ENCODE results near the gene TSPEAR. TPM values are rescaled to one million over a fixed set of nuclear protein-coding genes. Genes with fewer than 3 reads are reported as not detected.

Gene TSPEAR
- total and polyA plus RNA-seq, 2 of the 13 experiments (the other 11 are each of a cell fraction or from before 2014, with no cell fraction given) = 0.07 to 0.32 TPM

DNA sequence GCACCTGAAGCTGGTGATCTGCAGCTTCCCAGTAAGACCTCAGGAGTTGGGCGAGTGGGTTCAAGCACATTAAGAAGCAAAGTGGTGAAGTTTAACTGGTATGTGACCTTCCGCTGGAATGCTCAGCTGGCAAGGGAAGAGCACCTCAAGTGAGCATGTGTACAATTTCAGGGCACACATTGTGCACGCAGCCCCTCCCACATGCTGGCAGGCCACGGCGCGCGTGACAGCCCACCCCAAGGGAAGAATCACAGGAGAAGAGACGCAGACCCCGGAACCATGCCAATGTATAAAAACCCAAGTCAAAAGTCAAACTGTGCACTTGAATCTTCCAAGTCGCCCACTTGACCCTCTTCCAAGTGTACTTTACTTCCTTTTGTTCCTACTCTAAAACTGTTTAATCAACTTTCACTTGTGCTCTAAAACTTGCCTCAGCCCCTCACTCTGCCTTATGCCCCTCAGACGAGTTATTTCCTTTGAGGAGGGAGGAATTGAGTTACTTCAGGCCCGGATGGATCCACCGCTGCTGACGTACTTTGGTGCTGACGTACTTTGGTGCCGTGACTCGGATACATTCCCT lies 236.0 kb downstream of the TSPEAR start:
- H4K20me1 ChIP-seq (ENCODE audit: insufficient read depth, low read length) = no peaks in the 10 kb centered on the region
- BruUV-seq (replicated peaks) = no TSS peak
- TF ChIP-seq IKZF1 (IDR thresholded peaks at IDR 0.05) (no peak), ZNF75D (CRISPR knock-in tag; IDR thresholded peaks at IDR 0.05; ENCODE audit: borderline replicate concordance) (no peak), CAMTA2 (CRISPR knock-in tag; IDR thresholded peaks at IDR 0.05; ENCODE audit: borderline replicate concordance) (no peak), HOXD1 (CRISPR knock-in tag; IDR thresholded peaks at IDR 0.05) (no peak), ZSCAN22 (CRISPR knock-in tag; IDR thresholded peaks at IDR 0.05) (no peak), NFIC (IDR thresholded peaks at IDR 0.05; ENCODE audit: low read length) (no peak), AKAP8 (CRISPR knock-in tag; IDR thresholded peaks at IDR 0.05) (no peak), THYN1 (CRISPR knock-in tag; IDR thresholded peaks at IDR 0.05; ENCODE audit: borderline replicate concordance, low read depth) (no peak), CBX2 (IDR thresholded peaks at IDR 0.05; ENCODE audit: low read depth, low read length) (no peak), CBX2 (CRISPR knock-in tag; IDR thresholded peaks at IDR 0.05; ENCODE audit: low read depth) (no peak), SCMH1 (CRISPR knock-in tag; IDR thresholded peaks at IDR 0.05; ENCODE audit: borderline replicate concordance) (no peak)
- TF ChIP-seq, protein P1, sequence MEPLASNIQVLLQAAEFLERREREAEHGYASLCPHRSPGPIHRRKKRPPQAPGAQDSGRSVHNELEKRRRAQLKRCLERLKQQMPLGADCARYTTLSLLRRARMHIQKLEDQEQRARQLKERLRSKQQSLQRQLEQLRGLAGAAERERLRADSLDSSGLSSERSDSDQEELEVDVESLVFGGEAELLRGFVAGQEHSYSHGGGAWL (CRISPR knock-in tag; IDR thresholded peaks at IDR 0.05) = no peak
- TF ChIP-seq, protein P2, sequence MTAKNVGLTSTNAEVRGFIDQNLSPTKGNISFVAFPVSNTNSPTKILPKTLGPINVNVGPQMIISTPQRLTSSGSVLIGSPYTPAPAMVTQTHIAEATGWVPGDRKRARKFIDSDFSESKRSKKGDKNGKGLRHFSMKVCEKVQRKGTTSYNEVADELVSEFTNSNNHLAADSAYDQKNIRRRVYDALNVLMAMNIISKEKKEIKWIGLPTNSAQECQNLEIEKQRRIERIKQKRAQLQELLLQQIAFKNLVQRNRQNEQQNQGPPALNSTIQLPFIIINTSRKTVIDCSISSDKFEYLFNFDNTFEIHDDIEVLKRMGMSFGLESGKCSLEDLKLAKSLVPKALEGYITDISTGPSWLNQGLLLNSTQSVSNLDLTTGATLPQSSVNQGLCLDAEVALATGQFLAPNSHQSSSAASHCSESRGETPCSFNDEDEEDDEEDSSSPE (CRISPR knock-in tag; IDR thresholded peaks at IDR 0.05) = no peak
- H3K27me3 ChIP-seq (ENCODE audit: control insufficient read depth in 1 of 2, insufficient read depth in 2 of 2, low read length in 2 of 2) = no peaks in the 10 kb centered on the region
- H3K36me3 ChIP-seq (replicated peaks in 1 of 2; ENCODE audit: control insufficient read depth in 1 of 2, insufficient read depth in 2 of 2, low read length in 2 of 2) = no peaks in the 10 kb centered on the region
- H2AFZ ChIP-seq (ENCODE audit: low read length) = no peak overlapping the region
- no peak overlapping the region for H3K4me3 ChIP-seq (replicated peaks in 1 of 3; ENCODE audit: insufficient read depth in 1 of 3, low read depth in 2 of 3, low read length in 3 of 3)
- no peak overlapping the region for H3K4me2 ChIP-seq (ENCODE audit: low read depth, low read length)
- H3K27ac ChIP-seq (ENCODE audit: extremely low read length, insufficient read depth, low read length) = no peak overlapping the region
- POLR2A ChIA-PET = interaction anchor here (0.6 kb wide), 1 partner anchor 18 kb away, joined by 3 read pairs; no protein-coding TSS in a partner anchor
- in situ Hi-C loops (cut with HindIII; ENCODE audit: extremely low pct_ligation_motif_present, low pct_unique_long_range_greater_than_20kb) (no loop called here), intact Hi-C loops (cut with micrococcal nuclease; ENCODE audit: unreplicated experiment) (no loop called here)
- CTCF ChIA-PET (ENCODE audit: low intra/inter-chr PET ratio, low total read pairs) = no interaction called here
- WGBS (ENCODE audit: low lambda C conversion rate) = 91% methylated on average over 17 of the region's 17 CpGs
- H3K4me1 ChIP-seq (ENCODE audit: insufficient read depth, low read length) = peaks cover 19% of the 10 kb centered on the region
- DNase-seq (ENCODE audit: low spot score) (no peak), FAIRE-seq (no peak), ATAC-seq (no peak)
- H3K9me3 ChIP-seq (ENCODE audit: low read length) = no peaks in the 10 kb centered on the region
- no peak overlapping the region for H3K9ac ChIP-seq (ENCODE audit: insufficient read depth, low read depth, low read length)
- H3K79me2 ChIP-seq (ENCODE audit: insufficient read depth, low read length) = no peaks in the 10 kb centered on the region
